ENCODE results near the gene TAP1. TPM values are rescaled to one million over a fixed set of nuclear protein-coding genes. Genes with fewer than 3 reads are reported as not detected.
A peak's percentile ranks its signal among the peaks of the same experiment; 100 is the strongest.

TAP1 gene
- total RNA-seq, 4 donors from 2014 or later: 24.6 to 41.8 (median 26.5) TPM

- H3K27ac ChIP-seq: peak overlapping the region; percentile 91 to 99 (median 98)
- ATAC-seq: peak; percentile 11
- peaks cover 0 to 45% of the 10 kb centered on the region in 2 donors for H3K36me3 ChIP-seq
- TF ChIP-seq EP300 (IDR thresholded peaks at IDR 0.05) (no peak), CTCF (IDR thresholded peaks at IDR 0.05) (no peak), POLR2A (IDR thresholded peaks at IDR 0.05) (no peak), POLR2AphosphoS5 (IDR thresholded peaks at IDR 0.05) (no peak)
- H3K27me3 ChIP-seq: no peaks in the 10 kb centered on the region
- 10% methylated on average over 9 to 11 of the region's 24 CpGs for WGBS, 2 donors (ENCODE audit: low coverage in 1 of 2)
- peaks cover 3 to 46% (median 20%) of the 10 kb centered on the region in 3 donors for H3K4me1 ChIP-seq
- H3K9me3 ChIP-seq: no peaks in the 10 kb centered on the region
- H3K4me3 ChIP-seq: peak overlapping the region; percentile 83 to 85
These were observed 1.1 kb upstream of the TAP1 start for GRCh38 chr6:32854376-32855178.

GRCh38 chr6:32852844-32853540 lies 512 bp downstream of the TAP1 start:
- peak; percentile 15 for ATAC-seq
- Histone ChIP-seq H3K27ac (peak overlapping the region; percentile 91 to 99 (median 98)), H3K36me3 (peaks cover 0 to 43% of the 10 kb centered on the region in 2 donors), H3K9me3 (no peaks in the 10 kb centered on the region), H3K4me3 (peak overlapping the region; percentile 83 to 85), H3K27me3 (no peaks in the 10 kb centered on the region), H3K4me1 (peaks cover 3 to 46% (median 20%) of the 10 kb centered on the region in 3 donors)
- TF ChIP-seq POLR2A (IDR thresholded peaks at IDR 0.05) (no peak), POLR2AphosphoS5 (IDR thresholded peaks at IDR 0.05) (no peak), CTCF (IDR thresholded peaks at IDR 0.05) (no peak), EP300 (IDR thresholded peaks at IDR 0.05) (no peak)
- WGBS, 2 donors (ENCODE audit: low coverage in 1 of 2): 0% methylated on average over 5 of the region's 41 CpGs; no CpG with 5 or more reads in 1 of the 2 donors

GRCh38 chr6:32852018-32852843 lies 1.3 kb downstream of the TAP1 start:
- Histone ChIP-seq H3K27ac (peak overlapping the region; percentile 91 to 99 (median 98)), H3K4me3 (peak overlapping the region; percentile 83 to 85), H3K9me3 (no peaks in the 10 kb centered on the region), H3K36me3 (peaks cover 0 to 43% of the 10 kb centered on the region in 2 donors), H3K27me3 (no peaks in the 10 kb centered on the region), H3K4me1 (peaks cover 3 to 49% (median 20%) of the 10 kb centered on the region in 3 donors)
- TF ChIP-seq POLR2AphosphoS5 (IDR thresholded peaks at IDR 0.05) (peak; percentile 19), EP300 (IDR thresholded peaks at IDR 0.05) (no peak)
- ATAC-seq: no peak
- 50 to 69% methylated on average over 9 to 14 of the region's 23 CpGs for WGBS, 2 donors (ENCODE audit: low coverage in 1 of 2)

GRCh38 chr6:32851025-32851424 lies 2.5 kb downstream of the TAP1 start:
- Histone ChIP-seq H3K4me1 (peaks cover 3 to 56% (median 20%) of the 10 kb centered on the region in 3 donors), H3K27me3 (no peaks in the 10 kb centered on the region), H3K4me3 (no peak overlapping the region), H3K27ac (peak overlapping the region in 3 of 4 donors; percentile 97 to 99 (median 98)), H3K36me3 (peaks cover 0 to 53% of the 10 kb centered on the region in 2 donors), H3K9me3 (no peaks in the 10 kb centered on the region)
- 57 to 95% methylated on average over 1 to 4 of the region's 4 CpGs for WGBS, 2 donors (ENCODE audit: low coverage in 1 of 2)
- ATAC-seq: no peak
- no peak for TF ChIP-seq EP300 (IDR thresholded peaks at IDR 0.05)
- no peak for TF ChIP-seq POLR2A (IDR thresholded peaks at IDR 0.05)
- no peak for TF ChIP-seq POLR2AphosphoS5 (IDR thresholded peaks at IDR 0.05)
- no peak for TF ChIP-seq CTCF (IDR thresholded peaks at IDR 0.05)

- ATAC-seq: no peak
- TF ChIP-seq CTCF (IDR thresholded peaks at IDR 0.05) (no peak), EP300 (IDR thresholded peaks at IDR 0.05) (no peak), POLR2A (IDR thresholded peaks at IDR 0.05) (no peak), POLR2AphosphoS5 (IDR thresholded peaks at IDR 0.05) (no peak)
- peaks cover 0 to 62% of the 10 kb centered on the region in 2 donors for H3K36me3 ChIP-seq
- no peak overlapping the region for H3K27ac ChIP-seq
- H3K4me3 ChIP-seq: no peak overlapping the region
- no peaks in the 10 kb centered on the region for H3K9me3 ChIP-seq
- H3K4me1 ChIP-seq: peaks cover 0 to 55% (median 10%) of the 10 kb centered on the region in 3 donors
- 50 to 78% methylated on average over 2 to 6 of the region's 6 CpGs for WGBS, 2 donors (ENCODE audit: low coverage in 1 of 2)
- no peaks in the 10 kb centered on the region for H3K27me3 ChIP-seq
These were observed 4.4 kb downstream of the TAP1 start for GRCh38 chr6:32849126-32849525.
